Measurements from ENCODE around the gene TTC9C. TPM values are rescaled to one million over a fixed set of nuclear protein-coding genes. Genes with fewer than 3 reads are reported as not detected.

The TTC9C gene
- total RNA-seq, 1 experiment from 2014 or later = 37.4 TPM

- H3K36me3 ChIP-seq (ENCODE audit: low read depth, low read length) = peaks cover 18% of the 10 kb centered on the region
- peaks cover 6% of the 10 kb centered on the region for H3F3A ChIP-seq (ENCODE audit: low read length, unreplicated experiment)
- H3K79me2 ChIP-seq (ENCODE audit: low read length) = 0 out of 2 replicates have a peak, but pooled peaks cover 5% of the 10 kb centered on the region
- H3K9me2 ChIP-seq (replicated peaks; ENCODE audit: low read length) = no peaks in the 10 kb centered on the region
- ATAC-seq (peak; percentile 89), DNase-seq (peak; percentile 97)
- peak overlapping the region; percentile 54 for H3K27ac ChIP-seq (ENCODE audit: low read length)
- no peaks in the 10 kb centered on the region for H3K9me3 ChIP-seq (ENCODE audit: low read length)
- TSS peak; percentile 19 for BruUV-seq (replicated peaks)
- H3K9ac ChIP-seq (ENCODE audit: low read length) = peak overlapping the region; percentile 72
- ChIA-PET CTCF (interaction anchor here (0.6 to 1.7 kb wide), 4 partner anchors 12 to 25 kb away, joined by 3 to 11 read pairs (median 4); partner anchors contain the start of gene HNRNPUL2), POLR2A (ENCODE audit: unreplicated experiment) (interaction anchor here (0.6 to 1.1 kb wide), 7 partner anchors 48 to 154 kb away, joined by 3 to 11 read pairs (median 5); partner anchors contain the start of genes TAF6L and ZBTB3)
- H3K4me2 ChIP-seq (ENCODE audit: low read length) = peak overlapping the region; percentile 89
- peaks cover 17% of the 10 kb centered on the region for H3K4me1 ChIP-seq (ENCODE audit: insufficient read depth, low read length)
- H3K4me3 ChIP-seq (ENCODE audit: low read length) = peak overlapping the region; percentile 87
- H4K20me1 ChIP-seq (ENCODE audit: low read length) = no peaks in the 10 kb centered on the region
- intact Hi-C loops (cut with micrococcal nuclease) = loop anchor here (2.0 kb wide), 1 partner anchor 23 kb away; the partner anchor contains the start of gene TTC9C
- TF ChIP-seq EZH2phosphoT487 (IDR thresholded peaks at IDR 0.05; ENCODE audit: borderline replicate concordance, low read length) = no peak
- no peak for TF ChIP-seq EZH2 (IDR thresholded peaks at IDR 0.05; ENCODE audit: low read length, unreplicated experiment)
- H2AFZ ChIP-seq (ENCODE audit: low read length) = peak overlapping the region; percentile 88
- H3K27me3 ChIP-seq (ENCODE audit: low read length) = no peaks in the 10 kb centered on the region
These were observed 22.1 kb upstream of the TTC9C start for GRCh38 chr11:62705880-62706849.

- POLR2A ChIA-PET (ENCODE audit: unreplicated experiment) = interaction anchor here (0.6 to 0.7 kb wide), 6 partner anchors 47 to 154 kb away, joined by 3 to 11 read pairs (median 5); partner anchors contain the start of genes TAF6L and ZBTB3
- Histone ChIP-seq H3K27ac (ENCODE audit: low read length) (no peak overlapping the region), H2AFZ (ENCODE audit: low read length) (peak overlapping the region; percentile 76; the same call in 1 of the 2 replicates)
These were observed 21.4 kb upstream of the TTC9C start for GRCh38 chr11:62706850-62707247.

More at GRCh38 chr11:62706850-62707247, 21.4 kb upstream of the TTC9C start:
- no peak; the same call in 1 of the 2 replicates for ATAC-seq
- H3K9ac ChIP-seq (ENCODE audit: low read length) = no peak overlapping the region
- no peak overlapping the region; the same call in 1 of the 2 replicates for H3K4me3 ChIP-seq (ENCODE audit: low read length)
- no peaks in the 10 kb centered on the region for H3K27me3 ChIP-seq (ENCODE audit: low read length)
- peaks cover 17% of the 10 kb centered on the region for H3K4me1 ChIP-seq (ENCODE audit: insufficient read depth, low read length)
- H3F3A ChIP-seq (ENCODE audit: low read length, unreplicated experiment) = peaks cover 6% of the 10 kb centered on the region
- H4K20me1 ChIP-seq (ENCODE audit: low read length) = no peaks in the 10 kb centered on the region
- intact Hi-C loops (cut with micrococcal nuclease) = loop anchor here (2.0 kb wide), 1 partner anchor 22 kb away; the partner anchor contains the start of gene TTC9C
- CTCF ChIA-PET = interaction anchor here (0.6 to 1.7 kb wide), 2 partner anchors 13 to 26 kb away, joined by 4 to 11 read pairs; no protein-coding TSS in a partner anchor
- H3K4me2 ChIP-seq (ENCODE audit: low read length) = peak overlapping the region; percentile 89
- peak; percentile 21 for DNase-seq
- BruUV-seq (replicated peaks) = no TSS peak
- peaks cover 22% of the 10 kb centered on the region for H3K36me3 ChIP-seq (ENCODE audit: low read depth, low read length)
- H3K9me2 ChIP-seq (replicated peaks; ENCODE audit: low read length) = no peaks in the 10 kb centered on the region
- 0 out of 2 replicates have a peak, but pooled peaks cover 5% of the 10 kb centered on the region for H3K79me2 ChIP-seq (ENCODE audit: low read length)
- no peaks in the 10 kb centered on the region for H3K9me3 ChIP-seq (ENCODE audit: low read length)
- no peak for TF ChIP-seq EZH2phosphoT487 (IDR thresholded peaks at IDR 0.05; ENCODE audit: borderline replicate concordance, low read length)
- TF ChIP-seq CTCF (conservative IDR thresholded peaks at IDR 0.05; ENCODE audit: low read depth, low read length) = no peak
- TF ChIP-seq EZH2 (IDR thresholded peaks at IDR 0.05; ENCODE audit: low read length, unreplicated experiment) = no peak

Measured in PC-3 (cell line).